Right kidney (tissue), 1 donor: ENCODE results near the gene DYRK3.
"Not testable (repeated sequence)": the region's sequence is repeated elsewhere in the genome, so short reads cannot be mapped to it uniquely, and the experiment has no call there.

Experiments
- DNase-seq: peaks from one replicate; pipeline ENCODE4 v3.0.0-alpha.2; 2016

The DYRK3 gene

GRCh38 chr1:206628916-206629315, 6.4 kb upstream of the DYRK3 start:
- DNase-seq = no peak

- peak; percentile 25 for DNase-seq
These were observed 4.2 kb upstream of the DYRK3 start for GRCh38 chr1:206631085-206631509.

- no peak for DNase-seq
These were observed 1.6 kb upstream of the DYRK3 start for GRCh38 chr1:206633708-206634121.

- DNase-seq = peak; percentile 77
These were observed 814 bp upstream of the DYRK3 start for GRCh38 chr1:206634365-206635079.

GRCh38 chr1:206635978-206636345, 626 bp downstream of the DYRK3 start:
- DNase-seq = peak; percentile 48

- DNase-seq = no peak
These were observed 1.3 kb downstream of the DYRK3 start for GRCh38 chr1:206636671-206637070.

- no peak for DNase-seq
These were observed 2.3 kb downstream of the DYRK3 start for GRCh38 chr1:206637605-206638004.

GRCh38 chr1:206642074-206642473, 6.7 kb downstream of the DYRK3 start:
- DNase-seq = not testable (repeated sequence)

- DNase-seq = no peak
These were observed 7.9 kb downstream of the DYRK3 start for GRCh38 chr1:206643118-206643698.

- no peak for DNase-seq
These were observed 11.2 kb downstream of the DYRK3 start for GRCh38 chr1:206646504-206646903.

- no peak for DNase-seq
These were observed 11.9 kb downstream of the DYRK3 start for GRCh38 chr1:206647224-206647623.

GRCh38 chr1:206649261-206649921, 14.1 kb downstream of the DYRK3 start:
- no peak for DNase-seq

- no peak for DNase-seq
These were observed 15.7 kb downstream of the DYRK3 start for GRCh38 chr1:206651014-206651413.

- no peak for DNase-seq
These were observed 16.9 kb downstream of the DYRK3 start for GRCh38 chr1:206651958-206652890.

- DNase-seq = no peak
These were observed 18.6 kb downstream of the DYRK3 start for GRCh38 chr1:206653715-206654459.

GRCh38 chr1:206654828-206655227, 19.5 kb downstream of the DYRK3 start:
- DNase-seq = no peak

- DNase-seq = no peak
These were observed 20.1 kb downstream of the DYRK3 start for GRCh38 chr1:206655471-206655882.

- DNase-seq = no peak
These were observed 21.6 kb downstream of the DYRK3 start for GRCh38 chr1:206656936-206657335.

GRCh38 chr1:206657751-206658150, 22.4 kb downstream of the DYRK3 start:
- DNase-seq = no peak

GRCh38 chr1:206658264-206658980, 23.1 kb downstream of the DYRK3 start:
- DNase-seq = peak; percentile 42

- no peak for DNase-seq
These were observed 23.6 kb downstream of the DYRK3 start for GRCh38 chr1:206658981-206659273.
